Stimulated activated CD8-positive, alpha-beta memory T cell treated with anti-CD3 and anti-CD28 coated beads, Interleukin-2, amount 100 ng/mL, for 48 hours (primary cell): Measurements from ENCODE around the gene GRID1.

Source experiments
- DNase-seq, 2 donors: peaks; one replicate each; pipeline ENCODE4 v3.0.0-alpha.2; 2020; ENCODE audit warnings: low read depth in 2 of 2

The GRID1 gene

DNA sequence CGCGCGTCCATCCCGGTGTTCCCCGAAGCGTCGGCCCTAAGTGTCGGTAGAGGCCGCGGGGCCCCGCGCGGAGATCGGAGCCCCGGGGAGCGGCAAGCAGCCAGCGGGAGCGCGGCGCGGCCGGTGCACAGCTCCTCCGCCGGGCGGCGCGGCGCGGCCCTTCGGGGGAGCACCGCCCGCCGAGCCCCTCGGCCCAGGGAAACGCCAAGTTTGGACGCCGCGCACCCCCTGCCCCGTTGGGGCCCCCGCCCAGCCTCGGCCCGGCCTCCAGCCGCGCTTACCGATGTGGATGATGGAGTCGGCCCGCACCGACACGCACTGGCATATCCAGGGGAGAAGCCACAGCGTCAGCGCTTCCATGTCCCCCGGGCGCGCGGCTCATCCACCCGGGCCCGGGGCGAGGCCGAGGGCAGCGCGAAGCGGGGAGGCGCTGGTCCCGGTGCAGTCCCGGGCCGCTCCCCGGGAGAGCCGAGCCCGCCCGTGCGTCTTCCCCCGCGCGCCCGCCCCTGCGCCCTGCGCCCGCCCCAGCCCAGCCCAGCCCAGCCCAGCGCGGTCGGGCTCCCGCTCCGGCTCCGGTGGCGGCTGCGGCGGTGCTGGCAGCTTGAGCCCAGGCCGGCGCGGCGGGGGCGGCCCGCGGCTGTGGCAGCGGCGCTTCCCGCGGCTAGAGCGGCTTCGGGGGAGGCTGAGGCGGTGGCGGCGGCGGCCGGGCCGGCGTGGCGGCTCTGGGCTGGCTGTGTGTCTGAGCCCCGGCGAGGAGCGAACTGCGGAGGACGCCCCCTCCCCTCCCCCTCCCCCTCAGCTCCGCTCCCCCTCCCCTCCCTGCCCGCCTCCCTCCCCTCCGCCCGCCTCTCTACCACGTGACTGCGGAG, at the start of gene GRID1:
GRID1 (minus strand) TSS at position 763 of the 869 bp plus-strand sequence.
- no peak for DNase-seq

DNA sequence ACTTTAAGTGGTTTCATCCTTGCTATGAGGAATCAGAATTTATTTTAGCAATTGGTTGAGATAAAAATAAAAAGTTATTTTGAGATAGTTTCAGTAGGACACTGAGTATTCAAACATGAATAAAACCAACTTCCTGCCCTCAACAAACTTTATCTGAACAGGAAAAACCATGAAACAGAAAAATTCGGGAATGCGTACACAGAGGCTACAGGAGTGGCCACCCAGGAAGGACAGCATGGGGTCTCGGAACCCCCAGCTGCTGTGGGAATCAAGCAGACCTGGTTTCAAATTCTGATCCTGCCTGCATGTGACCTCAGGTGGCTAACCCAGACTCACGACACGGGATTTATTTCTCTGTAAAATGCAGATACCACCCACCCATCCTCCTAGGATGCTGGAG, 49.0 kb upstream of the GRID1 start:
- no peak for DNase-seq

DNA sequence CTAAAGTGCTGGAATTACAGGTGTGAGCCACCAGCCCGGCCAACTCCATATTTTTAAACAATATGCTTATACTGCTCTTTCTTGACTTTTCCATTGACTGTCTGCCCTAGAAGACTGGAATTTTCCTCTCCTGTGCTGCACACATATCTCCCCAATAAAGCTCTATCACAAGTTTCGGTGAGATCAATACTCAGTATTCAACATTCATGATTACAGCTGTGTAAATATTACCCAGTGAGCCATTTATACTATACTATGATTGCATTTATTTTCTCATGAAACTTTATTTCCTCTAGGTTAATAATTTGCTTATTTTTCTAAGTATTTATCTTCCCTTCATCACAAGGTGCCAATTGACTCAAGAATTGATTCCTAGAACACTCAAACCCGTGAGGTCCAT, 48.5 kb upstream of the GRID1 start:
- DNase-seq: no peak

GRCh38 chr10:86413046-86413728, 46.6 kb upstream of the GRID1 start:
- no peak for DNase-seq

DNA sequence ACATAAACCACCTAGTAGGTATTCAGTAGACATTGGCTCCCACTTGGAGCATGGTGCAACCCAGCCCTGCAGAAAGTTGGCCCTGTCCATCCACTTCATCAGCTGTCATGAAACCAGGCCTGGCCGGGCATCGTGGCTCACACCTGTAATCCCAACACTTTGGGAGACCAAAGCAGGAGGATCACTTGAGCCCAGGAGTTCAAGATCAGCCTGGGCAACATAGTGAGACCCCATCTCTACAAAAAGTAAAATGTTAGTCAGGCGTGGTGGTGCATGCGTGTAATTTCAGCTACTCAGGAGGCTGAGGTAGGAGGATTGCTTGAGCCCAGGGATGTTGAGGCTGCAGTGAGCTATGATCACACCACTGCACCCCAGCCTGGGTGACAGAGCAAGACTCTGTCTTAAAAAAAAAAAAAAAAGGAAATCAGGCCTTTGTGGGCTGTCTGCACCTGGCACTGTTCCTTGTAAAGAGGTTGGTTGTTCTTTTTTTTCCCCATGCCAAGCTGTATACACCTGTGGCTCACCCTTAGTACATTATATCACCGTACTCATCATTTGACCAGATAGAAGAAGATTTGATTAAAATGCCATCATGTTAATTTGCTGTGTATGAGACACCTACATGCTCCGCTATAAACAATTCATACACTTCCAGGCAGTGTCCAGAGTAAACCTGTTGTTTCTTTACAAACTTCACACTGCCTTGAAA, 45.4 kb upstream of the GRID1 start:
- no peak for DNase-seq

- no peak for DNase-seq
Measured at GRCh38 chr10:86411281-86411841, 44.8 kb upstream of the GRID1 start.

GRCh38 chr10:86410542-86411124, 44.0 kb upstream of the GRID1 start:
- no peak for DNase-seq

GRCh38 chr10:86409183-86409582, 42.6 kb upstream of the GRID1 start:
- no peak for DNase-seq

- no peak for DNase-seq
Measured at GRCh38 chr10:86403183-86403797, 36.7 kb upstream of the GRID1 start.

- no peak for DNase-seq
Measured at GRCh38 chr10:86402283-86402941, 35.8 kb upstream of the GRID1 start.

- no peak for DNase-seq
Measured at GRCh38 chr10:86401588-86402282, 35.1 kb upstream of the GRID1 start.

DNA sequence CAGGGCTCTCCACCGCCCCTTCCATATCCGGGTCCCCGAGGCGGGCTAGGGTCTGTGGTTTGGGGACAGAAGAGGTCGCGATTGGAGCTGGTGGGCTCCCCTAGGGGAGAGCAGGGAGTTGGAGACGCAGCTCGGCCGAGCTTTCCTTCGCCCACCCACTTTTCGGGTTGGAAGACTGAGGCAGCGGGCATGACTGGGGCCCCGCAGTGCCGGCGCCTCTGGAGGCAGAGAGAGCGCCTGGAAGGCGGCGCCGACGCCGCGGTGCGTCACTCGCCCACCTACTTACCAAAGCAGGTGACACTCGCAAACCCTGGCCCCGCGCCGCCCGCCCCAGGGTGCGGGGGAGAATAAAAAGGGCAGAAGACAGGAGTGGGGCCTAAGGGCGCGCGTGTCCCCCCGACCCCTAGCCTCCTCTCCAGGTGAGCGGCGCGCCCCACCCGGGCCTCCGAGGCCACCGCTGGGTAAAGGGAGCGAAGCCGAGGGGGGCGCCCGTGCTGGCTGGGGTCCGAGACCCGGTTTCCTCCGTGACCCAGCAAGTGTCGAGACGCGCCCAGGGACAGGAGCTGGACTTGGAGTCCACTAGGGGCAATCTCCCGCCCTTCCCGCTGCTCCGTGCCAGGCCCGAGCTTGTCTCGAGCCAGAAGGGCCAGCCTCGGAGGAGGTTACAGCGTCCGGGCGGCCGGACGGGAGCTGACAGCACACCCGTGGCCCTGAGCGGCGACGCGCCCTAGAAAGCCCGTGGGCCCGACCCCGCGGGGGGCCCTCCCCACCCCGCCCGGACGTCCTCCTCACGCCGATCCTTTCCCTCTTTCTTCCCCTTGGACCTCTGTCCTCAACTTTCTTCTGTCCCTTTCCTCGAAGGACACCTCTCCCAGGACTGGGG, 34.4 kb upstream of the GRID1 start:
- peak; percentile 50 to 63 for DNase-seq

- peak; percentile 93 to 94 for DNase-seq
Measured at GRCh38 chr10:86399879-86400704, 33.5 kb upstream of the GRID1 start.

DNA sequence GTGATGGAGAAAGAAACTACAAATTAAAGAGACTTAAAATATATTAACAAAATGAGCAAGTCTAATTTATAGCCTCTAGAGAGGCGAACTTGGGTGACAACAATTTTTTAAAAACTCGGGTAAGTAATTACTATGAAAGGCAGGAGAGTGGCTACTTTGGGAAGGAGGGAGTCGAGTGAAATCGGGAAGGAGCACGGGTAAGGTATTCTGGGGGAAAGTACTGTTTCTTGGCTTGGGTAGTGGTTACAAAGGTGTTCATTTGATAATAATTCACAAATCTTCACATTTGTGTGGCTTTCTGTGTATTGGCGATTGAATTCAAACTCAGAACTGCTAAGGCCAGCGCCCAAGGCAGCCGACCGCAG, 32.9 kb upstream of the GRID1 start:
- DNase-seq: no peak

DNA sequence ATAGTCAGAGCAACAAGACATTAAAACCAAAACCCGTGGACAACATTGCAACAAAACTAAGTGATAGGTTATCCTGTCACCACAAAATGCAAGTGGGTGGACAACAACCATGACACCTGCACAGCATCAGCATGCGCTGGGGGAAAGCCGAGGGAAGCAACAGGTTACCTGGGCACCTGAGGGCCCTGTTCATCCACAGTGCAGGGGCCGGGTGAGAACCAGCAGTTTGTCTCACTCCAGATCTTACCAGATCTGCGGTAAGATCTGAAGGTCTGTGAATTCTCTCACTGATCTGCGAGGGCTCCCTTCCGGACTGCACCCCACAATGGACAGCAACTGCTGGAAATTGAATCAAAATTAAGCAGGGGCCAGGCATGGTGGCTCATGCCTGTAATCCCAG, 30.5 kb upstream of the GRID1 start:
- no peak for DNase-seq

DNA sequence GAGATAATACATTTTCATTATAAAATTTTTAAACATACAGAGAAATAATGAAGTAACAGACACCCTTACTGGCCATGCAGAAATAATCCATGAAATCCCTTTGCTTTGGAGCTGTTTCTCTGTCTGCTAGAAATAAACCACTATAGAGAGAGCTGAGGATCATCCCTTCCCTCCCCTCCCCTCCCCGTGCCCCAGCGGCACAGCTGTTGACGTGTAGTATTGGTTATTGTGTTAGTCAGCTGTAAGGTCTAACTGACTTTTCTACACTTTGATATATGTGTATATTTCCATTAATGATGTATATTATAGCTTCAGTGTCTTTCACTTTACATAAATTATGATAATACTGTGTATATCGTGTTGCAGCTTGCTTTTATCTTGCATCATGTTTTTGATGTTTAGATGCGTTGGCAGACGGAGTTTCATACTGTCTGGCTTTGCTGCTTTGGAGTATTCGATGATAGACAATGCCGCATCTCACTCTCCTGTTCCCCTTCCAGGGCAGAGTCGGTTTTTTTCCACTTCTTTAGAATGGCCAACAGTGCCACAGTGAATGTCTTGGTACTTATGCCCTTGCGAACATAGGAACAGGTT, 27.4 kb upstream of the GRID1 start:
- no peak for DNase-seq

DNA sequence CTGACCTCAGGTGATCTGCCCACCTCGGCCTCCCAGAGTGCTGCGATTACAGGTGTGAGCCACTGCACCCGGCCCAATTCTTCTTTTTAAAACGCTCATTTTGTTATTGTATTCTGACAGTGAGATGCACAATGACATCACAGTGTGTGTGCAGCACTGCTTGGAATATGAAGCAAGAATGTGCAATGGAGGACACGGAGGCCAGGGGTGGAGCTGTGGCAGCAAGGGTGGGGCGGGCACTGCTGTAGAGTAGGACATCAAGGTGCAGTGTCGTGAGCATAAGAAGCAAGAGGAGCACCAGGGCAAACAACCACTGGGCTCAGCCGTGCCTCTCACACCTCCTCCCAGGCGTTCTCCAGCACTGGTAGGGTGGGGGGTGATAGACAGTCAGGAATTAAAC, 26.8 kb upstream of the GRID1 start:
- DNase-seq: no peak

DNA sequence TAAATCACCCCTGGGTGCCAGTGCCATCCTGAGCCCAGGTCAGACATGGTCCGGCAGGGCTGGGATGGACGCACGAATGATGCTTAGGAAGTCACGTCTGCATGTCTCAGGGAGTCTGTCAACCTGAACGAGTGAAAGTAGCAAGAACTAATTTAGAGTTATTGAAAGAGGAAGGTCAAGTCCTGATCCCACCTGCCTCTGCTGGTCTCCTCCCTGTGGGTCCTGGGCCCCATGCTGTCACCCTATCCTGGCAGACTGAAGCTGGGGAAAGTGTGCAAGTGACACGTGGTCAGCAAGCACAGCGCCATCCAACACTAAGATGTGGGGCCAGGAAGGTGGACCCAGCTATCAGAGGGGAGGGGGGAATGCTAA, 26.1 kb upstream of the GRID1 start:
- no peak for DNase-seq
